OCI-LY3 (cell line): ENCODE data around the gene PRXL2B.

Experiments
- H2AFZ ChIP-seq: fragments of 200-600, 300-600 bp; shearing (Covaris generic); 2 replicates; pipeline ENCODE4 v1.6.0; 2014; ENCODE audit warnings: antibody characterized with exemption, low read depth, low read length
- H3K27ac ChIP-seq: fragments of 200-600, 300-600 bp; sonication (generic); 2 replicates; pipeline ENCODE4 v1.5.1; 2014; ENCODE audit warnings: mild to moderate bottlenecking, low read length, moderate library complexity, mixed read lengths
- H3K27me3 ChIP-seq: fragments of 200-600, 300-600 bp; sonication (generic); 2 replicates; pipeline ENCODE4 v1.6.1; 2014; ENCODE audit warnings: low read depth, low read length, mixed read lengths
- H3K36me3 ChIP-seq: fragments of 200-600, 300-600 bp; sonication (generic); replicated peaks from 2 replicates; pipeline ENCODE3; 2014; ENCODE audit warnings: low read depth, low read length, mixed read lengths
- H3K4me1 ChIP-seq: fragments of 300-600, 200-600 bp; sonication (generic); 2 replicates; pipeline ENCODE4 v1.6.1; 2014; ENCODE audit warnings: low read length, mixed read lengths
- H3K4me2 ChIP-seq: fragments of 200-600, 300-600 bp; sonication (generic); 2 replicates; pipeline ENCODE4 v1.6.1; 2014; ENCODE audit warnings: low read length, mixed read lengths
- H3K4me3 ChIP-seq: fragments of 300-600, 200-600 bp; sonication (generic); 2 replicates; pipeline ENCODE4 v1.5.1; 2014; ENCODE audit warnings: antibody characterized with exemption, mild to moderate bottlenecking, low read length, moderate library complexity
- H3K79me2 ChIP-seq: fragments of 300-600, 200-600 bp; shearing (Covaris generic); 2 replicates; pipeline ENCODE4 v1.6.1; 2014; ENCODE audit warnings: mild to moderate bottlenecking, low read length, mixed read lengths
- H3K9ac ChIP-seq: fragments of 300-600, 200-600 bp; shearing (Covaris generic); 2 replicates; pipeline ENCODE4 v1.6.0; 2014; ENCODE audit warnings: mild to moderate bottlenecking, low read length, moderate library complexity
- H3K9me3 ChIP-seq: fragments of 200-600, 300-600 bp; shearing (Covaris generic); 2 replicates; pipeline ENCODE4 v1.6.1; 2014; ENCODE audit warnings: low read length, mixed read lengths; ENCODE audit not compliant: insufficient read depth
- H4K20me1 ChIP-seq: fragments of 200-600, 300-600 bp; sonication (generic); 2 replicates; pipeline ENCODE4 v1.6.1; 2016; ENCODE audit warnings: low read length, mixed read lengths; ENCODE audit not compliant: insufficient read depth
- EZH2phosphoT487 ChIP-seq: fragments of 200-600 bp; shearing (Covaris generic); IDR thresholded peaks from 2 replicates; pipeline ENCODE4 v1.6.1; 2018; ENCODE audit warnings: antibody characterized with exemption, mixed run types, low read depth
- TF ChIP-seq, protein P1 (sequence below): fragments of 200-600, 300-600 bp; sonication (generic); IDR thresholded peaks from 2 replicates; pipeline ENCODE4 v1.5.1; 2014; ENCODE audit warnings: antibody characterized with exemption, low read length, low read depth

PRXL2B gene

DNA sequence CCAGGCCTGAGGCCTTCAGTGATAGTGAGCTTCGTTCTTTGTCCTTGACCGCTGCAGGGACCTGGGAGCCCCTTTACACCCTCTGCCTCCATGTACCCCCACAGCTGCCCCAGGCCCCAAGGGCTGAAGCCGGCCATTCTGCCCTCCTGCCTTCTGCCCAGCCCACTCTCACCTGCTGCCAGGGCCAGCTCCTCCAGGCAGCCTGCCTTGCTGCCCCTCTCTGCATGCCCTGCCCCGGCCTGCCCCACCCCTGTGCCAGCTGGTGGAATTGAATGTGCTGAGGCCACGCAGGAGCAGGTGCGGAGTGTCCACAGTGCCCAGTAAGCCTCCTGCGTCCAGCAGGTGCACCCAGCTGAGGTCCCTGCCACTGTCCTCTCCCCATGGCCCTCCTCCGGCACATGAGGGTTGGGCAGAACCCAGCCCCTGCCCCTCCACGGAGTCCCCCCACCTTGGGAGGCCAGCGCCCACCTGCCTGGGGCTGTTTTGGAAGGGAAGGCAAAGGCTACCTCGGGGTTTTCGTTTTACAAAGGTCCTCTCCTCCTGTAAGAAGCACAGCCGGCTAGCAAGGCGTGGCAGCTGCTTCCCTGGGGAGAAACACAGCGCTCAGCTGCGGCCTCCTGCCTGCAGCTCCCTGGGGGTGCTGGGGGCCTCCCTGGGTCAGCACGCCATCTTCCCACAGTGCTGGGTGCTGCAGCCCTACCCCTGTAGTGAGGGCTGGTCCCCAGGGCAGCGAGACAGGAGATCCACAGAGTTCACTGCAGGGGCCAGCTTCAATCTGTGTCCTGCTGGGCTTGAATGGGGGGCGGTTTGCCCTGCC lies 25.3 kb downstream of the PRXL2B start:
- H4K20me1 ChIP-seq, result no peaks in the 10 kb centered on the region
- H2AFZ ChIP-seq, result no peak overlapping the region
- no peaks in the 10 kb centered on the region for H3K36me3 ChIP-seq
- no peak for TF ChIP-seq EZH2phosphoT487
- TF ChIP-seq, protein P1, sequence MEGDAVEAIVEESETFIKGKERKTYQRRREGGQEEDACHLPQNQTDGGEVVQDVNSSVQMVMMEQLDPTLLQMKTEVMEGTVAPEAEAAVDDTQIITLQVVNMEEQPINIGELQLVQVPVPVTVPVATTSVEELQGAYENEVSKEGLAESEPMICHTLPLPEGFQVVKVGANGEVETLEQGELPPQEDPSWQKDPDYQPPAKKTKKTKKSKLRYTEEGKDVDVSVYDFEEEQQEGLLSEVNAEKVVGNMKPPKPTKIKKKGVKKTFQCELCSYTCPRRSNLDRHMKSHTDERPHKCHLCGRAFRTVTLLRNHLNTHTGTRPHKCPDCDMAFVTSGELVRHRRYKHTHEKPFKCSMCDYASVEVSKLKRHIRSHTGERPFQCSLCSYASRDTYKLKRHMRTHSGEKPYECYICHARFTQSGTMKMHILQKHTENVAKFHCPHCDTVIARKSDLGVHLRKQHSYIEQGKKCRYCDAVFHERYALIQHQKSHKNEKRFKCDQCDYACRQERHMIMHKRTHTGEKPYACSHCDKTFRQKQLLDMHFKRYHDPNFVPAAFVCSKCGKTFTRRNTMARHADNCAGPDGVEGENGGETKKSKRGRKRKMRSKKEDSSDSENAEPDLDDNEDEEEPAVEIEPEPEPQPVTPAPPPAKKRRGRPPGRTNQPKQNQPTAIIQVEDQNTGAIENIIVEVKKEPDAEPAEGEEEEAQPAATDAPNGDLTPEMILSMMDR, result no peak
- no peaks in the 10 kb centered on the region for H3K27me3 ChIP-seq
- H3K79me2 ChIP-seq, result no peaks in the 10 kb centered on the region
- no peaks in the 10 kb centered on the region for H3K9me3 ChIP-seq
- H3K4me2 ChIP-seq, result no peak overlapping the region
- no peak overlapping the region for H3K27ac ChIP-seq
- no peak overlapping the region for H3K4me3 ChIP-seq
- H3K4me1 ChIP-seq, result no peaks in the 10 kb centered on the region
- H3K9ac ChIP-seq, result no peak overlapping the region

- no peak for TF ChIP-seq EZH2phosphoT487
- TF ChIP-seq, protein P1, result no peak
- Histone ChIP-seq H3K79me2 (no peaks in the 10 kb centered on the region), H3K9me3 (no peaks in the 10 kb centered on the region)
Measured at GRCh38 chr1:2612591-2613365, 26.2 kb downstream of the PRXL2B start.

DNA sequence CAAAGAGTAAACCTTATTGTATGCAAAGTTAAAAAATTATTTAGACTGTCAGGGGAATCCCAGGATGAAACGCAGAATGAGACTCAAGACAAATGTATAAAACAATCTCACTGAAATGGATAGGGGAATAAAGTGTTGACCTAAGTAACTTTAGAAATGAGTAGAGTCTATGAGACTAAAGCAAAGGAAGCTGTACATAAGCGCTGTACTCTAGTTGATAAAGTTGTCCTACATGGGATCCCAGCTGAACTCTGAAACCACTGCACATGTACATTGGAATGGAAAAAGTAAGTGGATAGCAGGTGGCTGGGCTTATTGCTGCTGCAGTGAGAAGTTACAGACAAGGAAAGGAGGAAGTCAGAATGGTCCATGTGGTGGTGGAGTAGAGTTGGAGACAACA lies 27.6 kb downstream of the PRXL2B start:
- no peaks in the 10 kb centered on the region for H3K27me3 ChIP-seq
- no peaks in the 10 kb centered on the region for H3K4me1 ChIP-seq
- H3K27ac ChIP-seq, result no peak overlapping the region
- no peaks in the 10 kb centered on the region for H3K9me3 ChIP-seq
- no peak overlapping the region for H3K9ac ChIP-seq
- TF ChIP-seq, protein P1, result no peak
- no peak for TF ChIP-seq EZH2phosphoT487
- H2AFZ ChIP-seq, result no peak overlapping the region
- H3K79me2 ChIP-seq, result no peaks in the 10 kb centered on the region
- no peak overlapping the region for H3K4me2 ChIP-seq
- no peaks in the 10 kb centered on the region for H4K20me1 ChIP-seq
- H3K4me3 ChIP-seq, result no peak overlapping the region
- H3K36me3 ChIP-seq, result no peaks in the 10 kb centered on the region

More at GRCh38 chr1:2612591-2613365, 26.2 kb downstream of the PRXL2B start:
- Histone ChIP-seq H3K4me1 (no peaks in the 10 kb centered on the region), H3K27ac (no peak overlapping the region), H4K20me1 (no peaks in the 10 kb centered on the region), H3K4me2 (no peak overlapping the region), H3K9ac (no peak overlapping the region), H3K27me3 (no peaks in the 10 kb centered on the region), H3K36me3 (no peaks in the 10 kb centered on the region), H3K4me3 (no peak overlapping the region), H2AFZ (no peak overlapping the region)

GRCh38 chr1:2617971-2618470 lies 31.4 kb downstream of the PRXL2B start:
- H3K27ac ChIP-seq, result no peak overlapping the region
- no peaks in the 10 kb centered on the region for H3K79me2 ChIP-seq
- H3K36me3 ChIP-seq, result no peaks in the 10 kb centered on the region
- H3K9me3 ChIP-seq, result 0 out of 2 replicates have a peak, but pooled peaks cover 7% of the 10 kb centered on the region
- no peak overlapping the region for H3K4me2 ChIP-seq
- TF ChIP-seq EZH2phosphoT487, result no peak
- TF ChIP-seq, protein P1, result no peak
- H2AFZ ChIP-seq, result no peak overlapping the region
- no peaks in the 10 kb centered on the region for H3K4me1 ChIP-seq
- H3K9ac ChIP-seq, result no peak overlapping the region
- H3K4me3 ChIP-seq, result no peak overlapping the region
- H4K20me1 ChIP-seq, result no peaks in the 10 kb centered on the region
- no peaks in the 10 kb centered on the region for H3K27me3 ChIP-seq
